ENCODE measurements around the gene CUBN. TPM values are rescaled to one million over a fixed set of nuclear protein-coding genes. Genes with fewer than 3 reads are reported as not detected.

CUBN gene
- total RNA-seq, 3 donors from 2014 or later, result 0.31 to 1.9 (median 0.38) TPM

- H3K9me3 ChIP-seq, result no peaks in the 10 kb centered on the region
- DNase-seq, result no peak
- intact Hi-C loops (cut with DNase I, micrococcal nuclease), result no loop called here
- no peaks in the 10 kb centered on the region for H3K4me1 ChIP-seq (ENCODE audit: low read depth)
- no peak for ATAC-seq
- H3K4me3 ChIP-seq, result no peak overlapping the region
- no peaks in the 10 kb centered on the region for H3K36me3 ChIP-seq (ENCODE audit: low read depth)
- no peak for TF ChIP-seq CTCF (IDR thresholded peaks at IDR 0.05)
Observed at GRCh38 chr10:17086865-17087367, 42.7 kb downstream of the CUBN start.

GRCh38 chr10:17085011-17085725 is 44.4 kb downstream of the CUBN start:
- ATAC-seq (no peak), DNase-seq (no peak)
- Histone ChIP-seq H3K4me1 (ENCODE audit: low read depth) (no peaks in the 10 kb centered on the region), H3K9me3 (no peaks in the 10 kb centered on the region), H3K4me3 (no peak overlapping the region), H3K36me3 (ENCODE audit: low read depth) (no peaks in the 10 kb centered on the region)
- TF ChIP-seq CTCF (IDR thresholded peaks at IDR 0.05), result no peak
- intact Hi-C loops (cut with DNase I, micrococcal nuclease), result no loop called here

- no peak overlapping the region for H3K4me3 ChIP-seq
- H3K4me1 ChIP-seq (ENCODE audit: low read depth), result no peaks in the 10 kb centered on the region
- H3K9me3 ChIP-seq, result no peaks in the 10 kb centered on the region
- H3K36me3 ChIP-seq (ENCODE audit: low read depth), result no peaks in the 10 kb centered on the region
- intact Hi-C loops (cut with DNase I, micrococcal nuclease), result no loop called here
- no peak for ATAC-seq
- TF ChIP-seq CTCF (IDR thresholded peaks at IDR 0.05), result no peak
- DNase-seq, result no peak
Observed at GRCh38 chr10:17084258-17084657, 45.4 kb downstream of the CUBN start.

DNA sequence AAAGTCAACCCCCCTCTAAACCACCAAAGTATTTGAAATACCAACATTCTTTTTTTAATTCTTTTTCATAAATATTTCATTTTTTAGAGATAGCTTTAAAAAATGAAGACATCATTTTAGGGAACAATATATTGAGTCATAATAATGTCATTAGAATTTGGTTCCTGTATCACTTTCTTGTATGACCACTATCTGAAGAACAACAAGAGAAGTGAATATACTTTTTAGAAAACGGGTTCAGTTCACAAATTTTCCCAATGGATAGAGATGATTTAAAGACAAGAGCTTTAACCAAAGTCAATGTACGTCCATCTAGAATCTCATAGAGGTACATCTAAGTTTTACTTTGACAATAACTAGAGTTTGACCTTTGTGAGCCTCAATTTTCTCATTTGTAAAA is 48.2 kb downstream of the CUBN start:
- no peak for TF ChIP-seq CTCF (IDR thresholded peaks at IDR 0.05)
- intact Hi-C loops (cut with DNase I, micrococcal nuclease), result no loop called here
- no peaks in the 10 kb centered on the region for H3K4me1 ChIP-seq (ENCODE audit: low read depth)
- ATAC-seq, result no peak
- no peak for DNase-seq
- no peaks in the 10 kb centered on the region for H3K36me3 ChIP-seq (ENCODE audit: low read depth)
- no peaks in the 10 kb centered on the region for H3K9me3 ChIP-seq
- no peak overlapping the region for H3K4me3 ChIP-seq

DNA sequence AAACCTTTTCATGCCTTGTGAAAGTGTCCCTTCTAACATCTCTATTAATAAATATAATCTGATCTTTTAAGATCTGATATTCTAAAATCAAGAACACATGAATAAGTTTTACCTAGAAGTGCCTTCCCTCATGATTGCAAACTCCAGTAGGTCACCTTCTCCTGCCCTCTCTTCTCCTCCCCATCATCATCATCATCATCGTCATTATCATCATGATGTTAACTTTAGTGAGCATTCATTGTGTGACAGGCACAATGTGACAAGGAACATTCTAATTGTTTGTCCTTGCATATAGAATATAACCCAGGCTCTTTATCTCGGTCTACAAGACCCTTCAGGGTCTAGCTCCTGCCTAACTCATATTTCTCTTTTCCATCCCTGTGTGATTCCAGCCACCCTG is 51.7 kb downstream of the CUBN start:
- Histone ChIP-seq H3K4me3 (no peak overlapping the region), H3K36me3 (ENCODE audit: low read depth) (no peaks in the 10 kb centered on the region), H3K9me3 (no peaks in the 10 kb centered on the region), H3K4me1 (ENCODE audit: low read depth) (no peaks in the 10 kb centered on the region)
- ATAC-seq (no peak), DNase-seq (no peak)
- no peak for TF ChIP-seq CTCF (IDR thresholded peaks at IDR 0.05)
- intact Hi-C loops (cut with DNase I, micrococcal nuclease), result no loop called here

All from mucosa of descending colon (tissue), 3 donors.